Gastroesophageal sphincter (tissue), 3 donors: ENCODE results near the gene DOCK10.

Source experiments
- CTCF ChIP-seq, 4 experiments: fragments of 200-600 bp in 2 of 4; fragments of 450-650 bp in 2 of 4; sonication (generic) in 1 of 4; IDR thresholded peaks; one replicate each; pipeline ENCODE4 v1.5.1; 2017 to 2019; ENCODE audit warnings: antibody characterized with exemption in 4 of 4, mild to moderate bottlenecking in 2 of 4, moderate library complexity in 2 of 4
- POLR2A ChIP-seq, 2 donors: fragments of 450-650 bp; IDR thresholded peaks; one replicate each; pipeline ENCODE4 v1.6.1; 2017; ENCODE audit warnings: antibody characterized with exemption in 2 of 2, mild to moderate bottlenecking in 2 of 2, moderate library complexity in 1 of 2
- POLR2AphosphoS5 ChIP-seq: sonication (generic); formaldehyde crosslinking; IDR thresholded peaks from one replicate; pipeline ENCODE4 v1.6.1; 2017; ENCODE audit warnings: antibody characterized with exemption

- TF ChIP-seq CTCF (IDR thresholded peaks at IDR 0.05) (no peak), POLR2AphosphoS5 (no peak), POLR2A (IDR thresholded peaks at IDR 0.05) (no peak)
These were observed 939 bp downstream of the DOCK10 start for GRCh38 chr2:225041207-225041850.
